Tibial artery (tissue), 4 donors: Measurements from ENCODE around the gene PTPRN2.

ENCODE experiments used
- DNase-seq, 2 donors: peaks; one replicate each; pipeline ENCODE4 v3.0.0-alpha.2; 2019
- H3K27ac ChIP-seq, 2 donors: fragments of 200-600 bp; sonication (generic) in 1 of 2; 1 replicate in 1 of 2; 2 replicates in 1 of 2; pipeline ENCODE4 v1.5.1; 2018 to 2019; ENCODE audit warnings: mild to moderate bottlenecking in 1 of 2
- H3K27me3 ChIP-seq, 2 donors: fragments of 200-600 bp; sonication (generic) in 1 of 2; one replicate each; pipeline versions ENCODE4 v1.5.1 to v1.6.0; 2016 to 2019
- H3K36me3 ChIP-seq, 3 donors: fragments of 200-600 bp; sonication (generic) in 2 of 3; one replicate each; pipeline ENCODE4 v1.5.1; 2016 to 2019; ENCODE audit warnings: mild to moderate bottlenecking in 2 of 3
- H3K4me1 ChIP-seq, 4 donors: fragments of 200-600 bp; sonication (generic) in 2 of 4; 1 replicate in 3 of 4; 2 replicates in 1 of 4; pipeline ENCODE4 v1.5.1; 2016 to 2019
- H3K4me3 ChIP-seq, 2 donors: fragments of 200-600 bp; sonication (generic) in 1 of 2; 1 replicate in 1 of 2; 2 replicates in 1 of 2; pipeline ENCODE4 v1.5.1; 2018 to 2019; ENCODE audit warnings: mild to moderate bottlenecking in 2 of 2
- H3K9me3 ChIP-seq, 3 donors: fragments of 200-600 bp; sonication (generic) in 1 of 3; one replicate each; pipeline ENCODE4 v1.5.1; 2016 to 2019
- intact Hi-C: fragments of 100-400 bp; cut with DNase I; formaldehyde crosslinking; loops from one replicate; pipeline ENCODE4 v1.15.0; 2023; ENCODE audit warnings: low total_unique reads
- TF ChIP-seq, protein P1 (sequence below), 2 experiments: fragments of 200-600 bp in 1 of 2; fragments of 450-650 bp in 1 of 2; IDR thresholded peaks; one replicate each; pipeline ENCODE4 v1.5.1; 2017 to 2019; ENCODE audit warnings: antibody characterized with exemption in 2 of 2, mild to moderate bottlenecking in 1 of 2, moderate library complexity in 1 of 2

Gene PTPRN2

DNA sequence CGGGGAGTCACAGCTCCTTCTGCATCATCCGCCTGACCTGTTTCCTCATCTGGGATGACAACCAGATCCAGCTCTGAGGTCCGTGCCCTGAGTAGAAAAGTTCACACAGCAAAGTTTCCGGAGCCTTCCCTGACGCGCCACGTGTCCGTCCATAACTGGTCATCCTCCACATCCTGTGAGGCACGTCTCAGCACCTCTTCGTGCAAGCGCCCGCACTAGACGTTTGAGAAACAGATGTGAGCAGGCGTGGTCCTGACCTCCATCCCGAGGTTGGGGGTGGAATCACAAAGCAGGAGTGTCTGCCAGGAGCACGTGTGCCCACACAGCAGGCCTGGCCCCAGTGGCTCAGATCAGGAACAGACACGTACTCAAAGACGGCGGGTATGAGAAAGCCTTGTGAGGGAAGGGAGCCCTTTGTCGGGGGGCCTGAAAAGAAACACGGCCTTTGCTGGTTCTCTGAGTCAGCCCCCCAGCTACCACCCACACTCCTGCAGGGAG lies 730.0 kb downstream of the PTPRN2 start:
- TF ChIP-seq, protein P1, sequence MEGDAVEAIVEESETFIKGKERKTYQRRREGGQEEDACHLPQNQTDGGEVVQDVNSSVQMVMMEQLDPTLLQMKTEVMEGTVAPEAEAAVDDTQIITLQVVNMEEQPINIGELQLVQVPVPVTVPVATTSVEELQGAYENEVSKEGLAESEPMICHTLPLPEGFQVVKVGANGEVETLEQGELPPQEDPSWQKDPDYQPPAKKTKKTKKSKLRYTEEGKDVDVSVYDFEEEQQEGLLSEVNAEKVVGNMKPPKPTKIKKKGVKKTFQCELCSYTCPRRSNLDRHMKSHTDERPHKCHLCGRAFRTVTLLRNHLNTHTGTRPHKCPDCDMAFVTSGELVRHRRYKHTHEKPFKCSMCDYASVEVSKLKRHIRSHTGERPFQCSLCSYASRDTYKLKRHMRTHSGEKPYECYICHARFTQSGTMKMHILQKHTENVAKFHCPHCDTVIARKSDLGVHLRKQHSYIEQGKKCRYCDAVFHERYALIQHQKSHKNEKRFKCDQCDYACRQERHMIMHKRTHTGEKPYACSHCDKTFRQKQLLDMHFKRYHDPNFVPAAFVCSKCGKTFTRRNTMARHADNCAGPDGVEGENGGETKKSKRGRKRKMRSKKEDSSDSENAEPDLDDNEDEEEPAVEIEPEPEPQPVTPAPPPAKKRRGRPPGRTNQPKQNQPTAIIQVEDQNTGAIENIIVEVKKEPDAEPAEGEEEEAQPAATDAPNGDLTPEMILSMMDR (IDR thresholded peaks at IDR 0.05): no peak
- H3K9me3 ChIP-seq: no peaks in the 10 kb centered on the region
- no peaks in the 10 kb centered on the region for H3K4me1 ChIP-seq
- intact Hi-C loops: no loop called here
- no peaks in the 10 kb centered on the region for H3K36me3 ChIP-seq
- H3K27me3 ChIP-seq: no peaks in the 10 kb centered on the region
- DNase-seq: no peak
- H3K27ac ChIP-seq: no peak overlapping the region
- H3K4me3 ChIP-seq: no peak overlapping the region

DNA sequence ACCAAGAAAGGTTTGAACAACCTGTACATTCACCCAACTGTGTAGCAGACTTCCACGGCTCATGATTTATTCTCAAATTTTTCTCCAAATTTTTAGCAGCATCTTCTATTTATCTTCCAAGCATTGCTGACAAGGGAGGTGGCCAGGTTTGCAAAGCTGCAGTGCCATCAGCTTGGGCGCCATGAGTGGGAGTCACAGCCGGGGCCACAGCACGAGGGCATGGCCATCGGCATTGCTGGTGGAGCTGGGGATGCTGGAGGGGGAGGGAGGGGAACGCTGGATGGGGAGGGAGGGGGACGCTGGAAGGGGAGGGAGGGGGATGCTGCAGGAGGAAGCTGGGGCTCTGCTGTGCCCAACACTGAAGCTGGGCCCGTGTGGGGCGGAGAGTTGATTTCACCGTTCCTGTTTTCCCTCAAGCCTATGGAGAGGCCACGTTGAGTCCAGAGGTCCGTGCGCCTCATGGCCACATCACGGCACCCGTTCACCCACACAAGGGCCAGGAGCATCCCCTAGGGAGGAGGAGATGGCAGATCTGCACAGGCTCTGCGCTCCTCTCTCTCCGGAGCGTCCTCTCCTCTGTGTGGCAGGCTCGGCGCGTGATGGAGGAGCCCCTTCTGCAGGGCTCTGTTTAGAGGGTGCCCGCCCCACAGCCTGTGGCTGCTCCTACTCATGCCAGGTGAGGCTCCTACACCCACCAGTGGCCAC lies 730.6 kb downstream of the PTPRN2 start:
- Histone ChIP-seq H3K27me3 (no peaks in the 10 kb centered on the region), H3K27ac (no peak overlapping the region), H3K9me3 (no peaks in the 10 kb centered on the region), H3K4me1 (no peaks in the 10 kb centered on the region), H3K4me3 (no peak overlapping the region), H3K36me3 (no peaks in the 10 kb centered on the region)
- intact Hi-C loops: no loop called here
- DNase-seq: no peak
- TF ChIP-seq, protein P1 (IDR thresholded peaks at IDR 0.05): no peak

DNA sequence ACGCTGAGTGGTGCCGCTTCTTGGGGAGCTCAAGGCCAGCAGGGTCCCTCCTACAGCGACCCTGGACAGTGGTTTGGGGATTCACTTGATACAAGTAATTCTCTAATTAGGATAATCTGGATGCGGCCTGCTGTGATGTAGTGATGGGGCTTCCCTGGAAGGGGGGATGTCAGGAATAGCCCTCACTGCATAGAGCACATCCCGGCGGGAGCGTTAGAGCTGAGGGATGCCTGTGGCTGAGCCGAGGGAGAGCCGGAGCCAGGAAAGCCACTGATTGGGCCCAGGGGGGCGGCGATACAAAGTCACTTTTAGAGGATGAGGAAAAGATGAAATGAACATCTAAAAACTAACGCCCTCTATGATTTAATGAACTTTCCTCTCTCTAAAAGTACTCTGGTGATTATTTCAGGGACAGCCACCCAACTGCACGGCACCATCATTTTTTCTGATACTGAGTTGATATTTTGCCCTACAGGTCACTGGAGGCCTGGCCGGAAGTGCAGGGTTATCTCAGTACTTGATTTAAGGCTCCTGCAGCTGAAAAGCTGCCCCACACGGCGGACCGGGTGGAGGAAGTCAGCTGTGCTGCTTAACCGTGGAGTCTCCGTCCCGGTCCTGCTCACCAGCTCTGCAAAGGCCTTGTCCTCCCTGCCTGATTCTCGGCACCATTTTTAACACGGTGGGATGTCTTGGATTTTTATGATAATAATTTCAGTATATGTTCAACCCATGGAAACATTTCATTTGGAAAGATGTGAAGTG lies 732.0 kb downstream of the PTPRN2 start:
- TF ChIP-seq, protein P1 (IDR thresholded peaks at IDR 0.05): no peak
- no peak for DNase-seq
- H3K36me3 ChIP-seq: no peaks in the 10 kb centered on the region
- no peak overlapping the region for H3K4me3 ChIP-seq
- no peaks in the 10 kb centered on the region for H3K9me3 ChIP-seq
- no peaks in the 10 kb centered on the region for H3K4me1 ChIP-seq
- intact Hi-C loops: no loop called here
- H3K27ac ChIP-seq: no peak overlapping the region
- H3K27me3 ChIP-seq: no peaks in the 10 kb centered on the region

DNA sequence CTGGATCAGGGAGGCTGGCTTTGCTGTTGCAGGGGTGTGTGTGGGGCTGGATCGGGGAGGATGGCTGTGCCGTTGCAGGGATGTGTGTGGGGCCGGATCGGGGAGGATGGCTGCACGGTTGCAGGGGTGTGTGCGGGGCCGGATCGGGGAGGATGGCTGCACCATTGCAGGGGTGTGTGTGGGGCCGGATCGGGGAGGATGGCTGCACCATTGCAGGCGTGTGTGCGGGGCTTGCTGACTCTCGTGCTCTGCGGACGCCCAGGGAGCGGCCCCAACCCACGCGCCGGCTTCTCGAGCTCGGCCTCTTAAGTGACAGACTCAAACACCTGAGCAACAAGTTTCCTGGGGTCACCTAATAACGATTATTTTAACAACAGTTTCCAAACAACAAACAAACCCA lies 732.6 kb downstream of the PTPRN2 start:
- intact Hi-C loops: no loop called here
- no peak overlapping the region for H3K27ac ChIP-seq
- H3K4me3 ChIP-seq: no peak overlapping the region
- H3K4me1 ChIP-seq: no peaks in the 10 kb centered on the region
- H3K36me3 ChIP-seq: no peaks in the 10 kb centered on the region
- no peaks in the 10 kb centered on the region for H3K9me3 ChIP-seq
- no peak for DNase-seq
- TF ChIP-seq, protein P1 (IDR thresholded peaks at IDR 0.05): no peak
- H3K27me3 ChIP-seq: peaks cover 0 to 2% of the 10 kb centered on the region in 2 donors

DNA sequence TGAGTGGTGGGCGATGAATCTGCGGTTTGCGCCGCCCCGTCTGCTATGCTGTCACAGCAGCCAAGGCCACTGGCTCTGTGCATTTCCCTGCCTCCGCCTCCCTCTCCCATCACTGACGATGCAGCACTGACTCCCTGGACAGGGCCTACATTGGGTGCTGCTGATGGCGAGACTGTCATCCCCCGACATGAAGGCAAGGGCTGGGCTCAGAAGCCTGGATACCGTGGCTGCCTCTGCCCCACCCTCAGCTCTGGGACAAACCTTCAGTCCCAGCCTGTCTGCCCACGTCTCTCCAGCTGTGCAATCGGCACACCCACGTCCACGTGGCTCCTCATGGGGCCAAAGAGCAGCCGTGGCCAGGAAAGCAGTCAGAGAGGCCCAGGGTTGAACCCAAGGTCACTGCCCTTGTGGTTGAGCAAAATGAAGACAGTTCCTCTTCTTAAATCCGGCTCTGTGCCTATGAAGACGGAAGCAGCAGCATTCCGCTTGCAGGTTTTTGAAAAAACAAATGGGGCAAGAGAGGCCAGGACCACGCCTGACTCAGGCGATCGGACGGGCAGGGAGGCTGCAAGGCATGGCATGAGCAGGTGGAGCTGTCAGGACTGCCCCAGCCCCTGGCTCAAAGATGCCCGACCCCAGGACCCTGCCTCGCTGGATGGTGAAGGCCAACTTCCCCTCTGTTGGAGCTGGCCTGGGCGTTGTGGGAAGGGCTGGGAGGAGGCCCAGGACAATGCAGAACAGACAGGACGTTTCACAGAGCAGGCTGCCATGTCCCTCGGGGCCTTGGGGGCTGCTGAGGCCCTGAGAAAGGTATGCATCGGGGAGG lies 733.3 kb downstream of the PTPRN2 start:
- Histone ChIP-seq H3K27me3 (peaks cover 0 to 5% of the 10 kb centered on the region in 2 donors), H3K27ac (no peak overlapping the region), H3K4me3 (no peak overlapping the region), H3K4me1 (no peaks in the 10 kb centered on the region), H3K9me3 (no peaks in the 10 kb centered on the region), H3K36me3 (no peaks in the 10 kb centered on the region)
- intact Hi-C loops: no loop called here
- peak; percentile 80 for DNase-seq
- TF ChIP-seq, protein P1 (IDR thresholded peaks at IDR 0.05): no peak
